Measurements from ENCODE around the gene SCART1. TPM values are rescaled to one million over a fixed set of nuclear protein-coding genes. Genes with fewer than 3 reads are reported as not detected.
"Not testable (repeated sequence)": the region's sequence is repeated elsewhere in the genome, so short reads cannot be mapped to it uniquely, and the experiment has no call there.

Gene SCART1
- total and polyA plus RNA-seq, 8 donors = 0.43 to 9.3 (median 5.9) TPM; not detected in 1

GRCh38 chr10:133497363-133497762 lies 43.6 kb downstream of the SCART1 start:
- H3K4me3 ChIP-seq; H3K27me3 ChIP-seq; H3K4me1 ChIP-seq; intact Hi-C loops (cut with DNase I; ENCODE audit: low total_unique reads); H3K27ac ChIP-seq; DNase-seq: not testable (repeated sequence)
- Histone ChIP-seq H3K36me3 (peaks cover 0 to 47% (median 13%) of the 10 kb centered on the region in 4 donors), H3K9me3 (peaks cover 0 to 25% (median 22%) of the 10 kb centered on the region in 4 donors)
- peak in 3 of 7 experiments; percentile 9 to 36 (median 15) for TF ChIP-seq CTCF (IDR thresholded peaks at IDR 0.05)
- WGBS, 5 donors = 43 to 54% (median 48%) methylated on average over 6 of the region's 6 CpGs

- Histone ChIP-seq H3K36me3 (peaks cover 0 to 43% (median 13%) of the 10 kb centered on the region in 4 donors), H3K9me3 (peaks cover 0 to 25% (median 22%) of the 10 kb centered on the region in 4 donors)
- 50 to 86% (median 64%) methylated on average over 1 of the region's 1 CpG for WGBS, 5 donors
- H3K27ac ChIP-seq; intact Hi-C loops (cut with DNase I; ENCODE audit: low total_unique reads); H3K4me1 ChIP-seq; H3K4me3 ChIP-seq; H3K27me3 ChIP-seq; DNase-seq: not testable (repeated sequence)
Measured at GRCh38 chr10:133499176-133499575, 45.4 kb downstream of the SCART1 start.

GRCh38 chr10:133500897-133501296 lies 47.2 kb downstream of the SCART1 start:
- H3K4me1 ChIP-seq; H3K27me3 ChIP-seq; intact Hi-C loops (cut with DNase I; ENCODE audit: low total_unique reads); H3K27ac ChIP-seq; DNase-seq; H3K4me3 ChIP-seq: not testable (repeated sequence)
- Histone ChIP-seq H3K9me3 (peaks cover 0 to 25% (median 21%) of the 10 kb centered on the region in 4 donors), H3K36me3 (peaks cover 0 to 43% (median 13%) of the 10 kb centered on the region in 4 donors)
- 58 to 69% (median 61%) methylated on average over 4 of the region's 4 CpGs for WGBS, 5 donors

GRCh38 chr10:133509700-133510099 lies 56.0 kb downstream of the SCART1 start:
- no peak overlapping the region for H3K4me3 ChIP-seq
- intact Hi-C loops (cut with DNase I; ENCODE audit: low total_unique reads) = no loop called here
- TF ChIP-seq POLR2AphosphoS5 (IDR thresholded peaks at IDR 0.05) = no peak
- TF ChIP-seq POLR2A (IDR thresholded peaks at IDR 0.05) = no peak
- TF ChIP-seq EP300 (IDR thresholded peaks at IDR 0.05) = no peak
- no peak for TF ChIP-seq CTCF (IDR thresholded peaks at IDR 0.05)
- H3K4me1 ChIP-seq = no peaks in the 10 kb centered on the region
- H3K36me3 ChIP-seq = peaks cover 0 to 4% (median 0%) of the 10 kb centered on the region in 4 donors
- H3K27ac ChIP-seq = no peak overlapping the region
- H3K9me3 ChIP-seq = peaks cover 0 to 13% (median 8%) of the 10 kb centered on the region in 4 donors
- 67 to 92% (median 82%) methylated on average over 4 of the region's 4 CpGs for WGBS, 5 donors
- H3K27me3 ChIP-seq = no peaks in the 10 kb centered on the region
- no peak for DNase-seq

- TF ChIP-seq EP300 (IDR thresholded peaks at IDR 0.05) = no peak
- TF ChIP-seq POLR2AphosphoS5 (IDR thresholded peaks at IDR 0.05) = no peak
- no peak for TF ChIP-seq CTCF (IDR thresholded peaks at IDR 0.05)
- TF ChIP-seq POLR2A (IDR thresholded peaks at IDR 0.05) = no peak
- WGBS, 5 donors = 32 to 62% (median 50%) methylated on average over 4 of the region's 4 CpGs
- intact Hi-C loops (cut with DNase I; ENCODE audit: low total_unique reads) = no loop called here
- Histone ChIP-seq H3K9me3 (peaks cover 0 to 13% (median 8%) of the 10 kb centered on the region in 4 donors), H3K36me3 (peaks cover 0 to 1% (median 0%) of the 10 kb centered on the region in 4 donors), H3K27ac (no peak overlapping the region), H3K27me3 (no peaks in the 10 kb centered on the region), H3K4me1 (no peaks in the 10 kb centered on the region), H3K4me3 (no peak overlapping the region)
- no peak for DNase-seq
Measured at GRCh38 chr10:133511408-133511807, 57.7 kb downstream of the SCART1 start.

Data from stomach (tissue), 9 donors.